IMR-90 (cell line): ENCODE data around the gene ANXA8.
"Not testable (repeated sequence)": the region's sequence is repeated elsewhere in the genome, so short reads cannot be mapped to it uniquely, and the experiment has no call there.

ENCODE experiments used
- CEBPB ChIP-seq: IDR thresholded peaks from 2 replicates; pipeline ENCODE4 v1.6.1; 2012; ENCODE audit warnings: low read depth, low read length, improper control_type of control experiment
- CTCF ChIP-seq: conservative IDR thresholded peaks from 2 replicates; pipeline ENCODE4 v1.5.1; 2012; ENCODE audit warnings: mild to moderate bottlenecking, low read depth, low read length, improper control_type of control experiment
- FOS ChIP-seq: fragments of 150-350 bp; IDR thresholded peaks from 2 replicates; pipeline ENCODE4 v1.6.1; 2016; ENCODE audit warnings: low read depth, low read length
- MAZ ChIP-seq: IDR thresholded peaks from 2 replicates; pipeline ENCODE4 v1.6.1; 2012; ENCODE audit warnings: low read depth, mild to moderate bottlenecking, low read length, improper control_type of control experiment, moderate library complexity, borderline replicate concordance
- POLR2A ChIP-seq: IDR thresholded peaks from 2 replicates; pipeline ENCODE4 v1.6.1; 2012; ENCODE audit warnings: mild to moderate bottlenecking, low read depth, low read length
- RCOR1 ChIP-seq: IDR thresholded peaks from 2 replicates; pipeline ENCODE4 v1.6.1; 2012; ENCODE audit warnings: mild to moderate bottlenecking, low read length, improper control_type of control experiment; ENCODE audit not compliant: insufficient replicate concordance
- RFX5 ChIP-seq: IDR thresholded peaks from 2 replicates; pipeline ENCODE4 v1.8.0; 2012; ENCODE audit warnings: low read depth, mild to moderate bottlenecking, low read length, moderate library complexity
- USF2 ChIP-seq: fragments of 150-350 bp; IDR thresholded peaks from 2 replicates; pipeline ENCODE4 v1.6.1; 2017; ENCODE audit warnings: mild to moderate bottlenecking, antibody characterized with exemption, low read length, low read depth

- TF ChIP-seq POLR2A, CTCF, MAZ, USF2, RCOR1, FOS, RFX5, CEBPB: not testable (repeated sequence)
Measured at GRCh38 chr10:47482367-47482766, 1.5 kb downstream of the ANXA8 start.
